KMS-11 (cell line): ENCODE data around the gene LIMA1.

Experiments used
- H2AFZ ChIP-seq: fragments of 200-600 bp; sonication (generic); 2 replicates; pipeline ENCODE4 v1.6.1; 2016; ENCODE audit warnings: antibody characterized with exemption, mixed run types, low read depth
- H3K27ac ChIP-seq: fragments of 200-600 bp; sonication (generic); 2 replicates; pipeline ENCODE4 v1.6.1; 2016; ENCODE audit warnings: mild to moderate bottlenecking, mixed run types
- H3K27me3 ChIP-seq: fragments of 200-600 bp; sonication (generic); 2 replicates; pipeline ENCODE4 v1.6.1; 2017; ENCODE audit warnings: mild to moderate bottlenecking, low read depth, mixed run types, moderate library complexity; ENCODE audit not compliant: insufficient read depth
- H3K36me3 ChIP-seq: fragments of 200-600 bp; sonication (generic); 2 replicates; pipeline ENCODE4 v1.6.1; 2017; ENCODE audit warnings: mild to moderate bottlenecking, mixed run types; ENCODE audit not compliant: insufficient read depth
- H3K4me1 ChIP-seq: fragments of 200-600 bp; sonication (generic); 2 replicates; pipeline ENCODE4 v1.6.1; 2016; ENCODE audit warnings: mild to moderate bottlenecking, low read depth, mixed run types; ENCODE audit not compliant: poor library complexity, severe bottlenecking
- H3K4me2 ChIP-seq: fragments of 200-600 bp; sonication (generic); 2 replicates; pipeline ENCODE4 v1.7.0; 2016; ENCODE audit warnings: mild to moderate bottlenecking, mixed run types
- H3K4me3 ChIP-seq: fragments of 200-600 bp; sonication (generic); IDR thresholded peaks from 2 replicates; pipeline ENCODE4 v1.6.1; 2017; ENCODE audit warnings: low read depth, low read length, mixed read lengths; ENCODE audit not compliant: insufficient read depth
- H3K79me2 ChIP-seq: fragments of 200-600 bp; sonication (generic); 2 replicates; pipeline ENCODE4 v1.6.1; 2016; ENCODE audit warnings: low read depth, mixed run types; ENCODE audit not compliant: insufficient read depth
- H3K9ac ChIP-seq: fragments of 200-600 bp; sonication (generic); 2 replicates; pipeline ENCODE4 v1.6.1; 2016; ENCODE audit warnings: mild to moderate bottlenecking, mixed run types
- H4K20me1 ChIP-seq: fragments of 200-600 bp; sonication (generic); 2 replicates; pipeline ENCODE4 v1.6.1; 2016; ENCODE audit warnings: mild to moderate bottlenecking, mixed run types; ENCODE audit not compliant: insufficient read depth
- CTCF ChIP-seq: fragments of 200-600 bp; sonication (generic); conservative IDR thresholded peaks from 2 replicates; pipeline ENCODE4 v1.6.1; 2017; ENCODE audit warnings: low read depth, mild to moderate bottlenecking, antibody characterized with exemption, low read length, moderate library complexity, mixed read lengths

The LIMA1 gene

GRCh38 chr12:50309950-50310349, 26.6 kb upstream of the LIMA1 start:
- TF ChIP-seq CTCF = no peak
- Histone ChIP-seq H3K4me3 (no peak overlapping the region), H3K27ac (no peak overlapping the region)

GRCh38 chr12:50302686-50303085, 19.4 kb upstream of the LIMA1 start:
- H3K79me2 ChIP-seq = no peaks in the 10 kb centered on the region
- no peak overlapping the region for H3K4me3 ChIP-seq
- no peak overlapping the region for H2AFZ ChIP-seq
- H3K4me2 ChIP-seq = no peak overlapping the region
- H4K20me1 ChIP-seq = no peaks in the 10 kb centered on the region
- no peaks in the 10 kb centered on the region for H3K27me3 ChIP-seq
- no peak for TF ChIP-seq CTCF
- no peaks in the 10 kb centered on the region for H3K4me1 ChIP-seq
- no peak overlapping the region for H3K9ac ChIP-seq
- no peak overlapping the region for H3K27ac ChIP-seq
- H3K36me3 ChIP-seq = no peaks in the 10 kb centered on the region

More at GRCh38 chr12:50309950-50310349, 26.6 kb upstream of the LIMA1 start:
- no peak overlapping the region for H3K9ac ChIP-seq
- no peak overlapping the region for H3K4me2 ChIP-seq
- H4K20me1 ChIP-seq = no peaks in the 10 kb centered on the region
- H3K27me3 ChIP-seq = no peaks in the 10 kb centered on the region
- no peaks in the 10 kb centered on the region for H3K36me3 ChIP-seq
- no peaks in the 10 kb centered on the region for H3K4me1 ChIP-seq
- no peaks in the 10 kb centered on the region for H3K79me2 ChIP-seq
- no peak overlapping the region for H2AFZ ChIP-seq

- H3K4me2 ChIP-seq = no peak overlapping the region
- H3K9ac ChIP-seq = no peak overlapping the region
- no peak overlapping the region for H3K27ac ChIP-seq
- H3K36me3 ChIP-seq = no peaks in the 10 kb centered on the region
- H2AFZ ChIP-seq = no peak overlapping the region
- no peaks in the 10 kb centered on the region for H3K4me1 ChIP-seq
- H3K27me3 ChIP-seq = no peaks in the 10 kb centered on the region
- no peak overlapping the region for H3K4me3 ChIP-seq
- no peak for TF ChIP-seq CTCF
- H4K20me1 ChIP-seq = no peaks in the 10 kb centered on the region
- H3K79me2 ChIP-seq = no peaks in the 10 kb centered on the region
These were observed 14.7 kb upstream of the LIMA1 start for GRCh38 chr12:50297996-50298395.

GRCh38 chr12:50297027-50297426, 13.7 kb upstream of the LIMA1 start:
- H3K36me3 ChIP-seq = no peaks in the 10 kb centered on the region
- H3K79me2 ChIP-seq = no peaks in the 10 kb centered on the region
- no peak overlapping the region for H3K27ac ChIP-seq
- no peaks in the 10 kb centered on the region for H3K4me1 ChIP-seq
- no peak for TF ChIP-seq CTCF
- H3K4me3 ChIP-seq = no peak overlapping the region
- H3K4me2 ChIP-seq = no peak overlapping the region
- H2AFZ ChIP-seq = no peak overlapping the region
- H3K9ac ChIP-seq = no peak overlapping the region
- no peaks in the 10 kb centered on the region for H4K20me1 ChIP-seq
- H3K27me3 ChIP-seq = no peaks in the 10 kb centered on the region
